Loucy (cell line): ENCODE data around the gene ABLIM2.

Experiments used
- H2AFZ ChIP-seq: fragments of 200-600 bp; sonication (generic); 2 replicates; pipeline ENCODE4 v1.6.0; 2016; ENCODE audit warnings: antibody characterized with exemption, mild to moderate bottlenecking, low read length, moderate library complexity
- H3F3A ChIP-seq: fragments of 200-600 bp; 2 replicates; pipeline ENCODE4 v1.6.0; 2016; ENCODE audit warnings: antibody characterized with exemption, low read depth, mild to moderate bottlenecking
- H3K27me3 ChIP-seq: fragments of 200-600 bp; sonication (generic); 2 replicates; pipeline ENCODE4 v1.6.1; 2014; ENCODE audit warnings: low read length, mild to moderate bottlenecking; ENCODE audit not compliant: insufficient read depth, poor library complexity, severe bottlenecking
- H3K36me3 ChIP-seq: fragments of 200-600 bp; sonication (generic); 2 replicates; pipeline ENCODE4 v1.6.1; 2016; ENCODE audit warnings: low read length; ENCODE audit not compliant: insufficient read depth
- H3K4me1 ChIP-seq: fragments of 200-600 bp; sonication (generic); 2 replicates; pipeline ENCODE4 v1.5.1; 2014; ENCODE audit warnings: low read length, mild to moderate bottlenecking; ENCODE audit not compliant: insufficient read depth, poor library complexity, severe bottlenecking
- H3K4me2 ChIP-seq: fragments of 200-600 bp; sonication (generic); 2 replicates; pipeline ENCODE4 v1.6.0; 2014; ENCODE audit warnings: antibody characterized with exemption, low read length, low read depth, mild to moderate bottlenecking; ENCODE audit not compliant: poor library complexity, severe bottlenecking
- H3K4me3 ChIP-seq: fragments of 200-600 bp; sonication (generic); 2 replicates; pipeline ENCODE4 v1.5.1; 2014; ENCODE audit warnings: low read length, mild to moderate bottlenecking, mixed read lengths; ENCODE audit not compliant: poor library complexity, severe bottlenecking
- H3K79me2 ChIP-seq: fragments of 200-600 bp; sonication (generic); 2 replicates; pipeline ENCODE4 v1.6.1; 2014; ENCODE audit warnings: low read length; ENCODE audit not compliant: insufficient read depth
- H3K9ac ChIP-seq: fragments of 200-600 bp; sonication (generic); 2 replicates; pipeline ENCODE4 v1.6.0; 2014; ENCODE audit warnings: mild to moderate bottlenecking, low read depth, low read length, moderate library complexity; ENCODE audit not compliant: poor library complexity, severe bottlenecking
- H3K9me2 ChIP-seq: fragments of 200-600 bp; sonication (generic); replicated peaks from 2 replicates; pipeline ENCODE4 v1.6.1; 2016; ENCODE audit warnings: low read depth, low read length, mixed read lengths
- H3K9me3 ChIP-seq: fragments of 200-600 bp; sonication (generic); 2 replicates; pipeline ENCODE4 v1.6.1; 2014; ENCODE audit warnings: mild to moderate bottlenecking, antibody characterized with exemption, low read length, low read depth; ENCODE audit not compliant: insufficient read depth
- H4K20me1 ChIP-seq: fragments of 200-600 bp; sonication (generic); 2 replicates; pipeline ENCODE4 v1.6.0; 2014; ENCODE audit warnings: antibody characterized with exemption, low read length, mild to moderate bottlenecking; ENCODE audit not compliant: insufficient read depth, poor library complexity, severe bottlenecking
- CTCF ChIP-seq: fragments of 200-600 bp; sonication (generic); conservative IDR thresholded peaks from 2 replicates; pipeline ENCODE4 v1.5.1; 2014; ENCODE audit warnings: mild to moderate bottlenecking, antibody characterized with exemption, low read length
- EZH2phosphoT487 ChIP-seq: fragments of 200-600 bp; IDR thresholded peaks from 2 replicates; pipeline ENCODE4 v1.6.1; 2018; ENCODE audit warnings: antibody characterized with exemption, mild to moderate bottlenecking, moderate library complexity, borderline replicate concordance

Gene ABLIM2

GRCh38 chr4:8108261-8108660 is 50.4 kb downstream of the ABLIM2 start:
- Histone ChIP-seq H3K9ac (no peak overlapping the region), H3K36me3 (no peaks in the 10 kb centered on the region), H3K27me3 (no peaks in the 10 kb centered on the region), H4K20me1 (no peaks in the 10 kb centered on the region), H3K4me1 (no peaks in the 10 kb centered on the region), H3K9me3 (peaks cover 6% of the 10 kb centered on the region; the same call in 1 of the 2 replicates), H3F3A (no peaks in the 10 kb centered on the region), H3K79me2 (no peaks in the 10 kb centered on the region), H3K4me2 (no peak overlapping the region), H2AFZ (no peak overlapping the region), H3K4me3 (no peak overlapping the region), H3K9me2 (no peaks in the 10 kb centered on the region)
- TF ChIP-seq EZH2phosphoT487 (no peak), CTCF (no peak)

- no peak overlapping the region for H3K9ac ChIP-seq
Observed at GRCh38 chr4:8107146-8107657, 51.4 kb downstream of the ABLIM2 start.

GRCh38 chr4:8106451-8107025 is 52.1 kb downstream of the ABLIM2 start:
- Histone ChIP-seq H3K4me3 (no peak overlapping the region), H3K79me2 (no peaks in the 10 kb centered on the region), H3K9ac (no peak overlapping the region), H4K20me1 (no peaks in the 10 kb centered on the region), H2AFZ (no peak overlapping the region), H3K9me3 (peaks cover 10% of the 10 kb centered on the region; the same call in 1 of the 2 replicates), H3K4me2 (no peak overlapping the region), H3F3A (no peaks in the 10 kb centered on the region), H3K27me3 (no peaks in the 10 kb centered on the region), H3K36me3 (no peaks in the 10 kb centered on the region), H3K9me2 (no peaks in the 10 kb centered on the region), H3K4me1 (no peaks in the 10 kb centered on the region)
- TF ChIP-seq CTCF (no peak), EZH2phosphoT487 (no peak)

More at GRCh38 chr4:8107146-8107657, 51.4 kb downstream of the ABLIM2 start:
- no peak for TF ChIP-seq EZH2phosphoT487
- TF ChIP-seq CTCF = no peak
- H3K9me2 ChIP-seq = no peaks in the 10 kb centered on the region
- H4K20me1 ChIP-seq = no peaks in the 10 kb centered on the region
- no peak overlapping the region for H3K4me2 ChIP-seq
- H3K27me3 ChIP-seq = no peaks in the 10 kb centered on the region
- peaks cover 10% of the 10 kb centered on the region; the same call in 1 of the 2 replicates for H3K9me3 ChIP-seq
- H3K4me1 ChIP-seq = no peaks in the 10 kb centered on the region
- H3F3A ChIP-seq = no peaks in the 10 kb centered on the region
- no peaks in the 10 kb centered on the region for H3K79me2 ChIP-seq
- no peaks in the 10 kb centered on the region for H3K36me3 ChIP-seq
- no peak overlapping the region for H3K4me3 ChIP-seq
- no peak overlapping the region for H2AFZ ChIP-seq
